HFF-Myc (cell line): Measurements from ENCODE around the gene TSG101.

Experiments used
- DNase-seq: peaks from one replicate; pipeline ENCODE4 v3.0.0-alpha.2; 2011; ENCODE audit warnings: low read depth; ENCODE audit errors: extremely low read depth
- H3K4me3 ChIP-seq: replicated peaks from 2 replicates; pipeline ENCODE4 v1.5.1; 2011; ENCODE audit warnings: low read depth, mild to moderate bottlenecking, control low read depth, low read length
- TF ChIP-seq, protein P1 (sequence below): IDR thresholded peaks from 2 replicates; pipeline ENCODE4 v1.5.1; 2012; ENCODE audit warnings: mild to moderate bottlenecking, low read depth, low read length, control low read depth; ENCODE audit errors: missing control alignments

Gene TSG101

DNA sequence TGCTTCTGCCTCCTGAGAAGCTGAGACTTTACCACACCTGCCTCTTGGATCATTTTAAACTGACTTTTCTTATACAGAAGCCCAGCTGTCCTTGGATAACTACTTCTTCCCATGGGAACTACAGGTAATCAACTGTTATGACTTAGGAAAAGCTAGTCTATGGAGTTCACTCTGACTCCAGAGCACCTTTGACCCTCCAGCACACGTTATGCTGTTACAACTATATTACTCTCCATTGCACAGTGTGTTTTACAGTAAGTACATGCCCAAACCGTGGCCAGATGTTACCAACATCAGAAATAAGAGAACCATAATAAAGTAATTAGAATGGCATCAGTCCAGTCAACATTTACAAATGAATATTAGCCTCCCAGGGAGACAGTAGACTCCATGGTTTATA is 21.3 kb upstream of the TSG101 start:
- DNase-seq: no peak
- TF ChIP-seq, protein P1, sequence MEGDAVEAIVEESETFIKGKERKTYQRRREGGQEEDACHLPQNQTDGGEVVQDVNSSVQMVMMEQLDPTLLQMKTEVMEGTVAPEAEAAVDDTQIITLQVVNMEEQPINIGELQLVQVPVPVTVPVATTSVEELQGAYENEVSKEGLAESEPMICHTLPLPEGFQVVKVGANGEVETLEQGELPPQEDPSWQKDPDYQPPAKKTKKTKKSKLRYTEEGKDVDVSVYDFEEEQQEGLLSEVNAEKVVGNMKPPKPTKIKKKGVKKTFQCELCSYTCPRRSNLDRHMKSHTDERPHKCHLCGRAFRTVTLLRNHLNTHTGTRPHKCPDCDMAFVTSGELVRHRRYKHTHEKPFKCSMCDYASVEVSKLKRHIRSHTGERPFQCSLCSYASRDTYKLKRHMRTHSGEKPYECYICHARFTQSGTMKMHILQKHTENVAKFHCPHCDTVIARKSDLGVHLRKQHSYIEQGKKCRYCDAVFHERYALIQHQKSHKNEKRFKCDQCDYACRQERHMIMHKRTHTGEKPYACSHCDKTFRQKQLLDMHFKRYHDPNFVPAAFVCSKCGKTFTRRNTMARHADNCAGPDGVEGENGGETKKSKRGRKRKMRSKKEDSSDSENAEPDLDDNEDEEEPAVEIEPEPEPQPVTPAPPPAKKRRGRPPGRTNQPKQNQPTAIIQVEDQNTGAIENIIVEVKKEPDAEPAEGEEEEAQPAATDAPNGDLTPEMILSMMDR: no peak
- no peak overlapping the region for H3K4me3 ChIP-seq

DNA sequence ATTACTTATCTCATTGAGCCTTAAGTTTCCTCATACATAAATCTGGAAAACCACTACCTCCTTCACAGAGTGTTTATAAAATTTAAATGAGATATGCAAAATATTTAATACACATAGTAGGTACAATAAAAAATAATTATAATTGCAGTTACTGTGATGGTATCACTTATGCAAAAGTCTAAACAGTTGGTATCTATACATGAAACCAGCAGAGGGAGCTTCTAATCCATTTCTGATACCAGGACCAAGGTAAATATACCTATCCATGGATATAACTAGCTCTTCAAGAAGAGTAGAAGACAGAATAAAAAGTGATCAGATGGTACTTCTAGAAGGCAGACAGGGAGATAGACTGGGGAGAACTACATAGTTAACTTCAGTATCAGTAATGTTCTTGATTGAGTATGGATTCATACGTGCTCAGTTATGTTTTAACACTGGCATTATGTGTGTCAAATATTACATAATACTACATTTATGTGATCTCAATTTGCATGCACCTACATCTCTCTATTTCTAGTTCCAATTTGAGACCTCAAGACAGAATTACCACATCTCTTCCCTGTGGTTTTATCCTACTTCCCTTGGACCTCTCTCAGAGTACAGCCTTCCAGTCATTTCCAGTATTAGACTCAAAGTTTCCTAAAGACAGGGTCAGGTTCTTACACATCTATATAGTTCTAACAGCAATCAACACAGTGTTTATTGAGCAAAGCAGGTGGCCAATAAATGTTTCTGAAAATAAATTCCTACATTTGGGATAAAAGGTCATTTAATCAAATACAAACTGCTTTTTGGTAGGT is 13.7 kb upstream of the TSG101 start:
- TF ChIP-seq, protein P1: no peak
- H3K4me3 ChIP-seq: no peak overlapping the region
- DNase-seq: no peak

DNA sequence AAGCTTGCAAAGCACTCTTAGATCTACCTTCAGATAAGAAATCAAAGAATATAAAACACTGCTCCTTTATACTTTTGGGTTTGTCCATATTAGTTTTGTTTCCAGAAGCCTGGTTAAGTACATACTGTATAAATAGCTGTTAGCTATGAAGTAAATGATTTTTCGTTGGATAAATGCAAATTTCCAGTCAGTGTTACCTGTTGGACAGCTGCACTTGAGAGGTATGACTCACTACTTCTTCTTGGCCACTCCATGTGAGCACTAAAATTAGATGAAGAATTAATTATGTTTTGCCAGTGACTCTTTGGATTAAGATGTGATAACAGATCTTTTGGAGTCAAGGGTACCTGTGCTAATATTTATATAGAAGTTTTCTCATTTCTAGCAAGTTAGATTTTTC is 9.5 kb upstream of the TSG101 start:
- no peak overlapping the region for H3K4me3 ChIP-seq
- TF ChIP-seq, protein P1: no peak
- no peak for DNase-seq

DNA sequence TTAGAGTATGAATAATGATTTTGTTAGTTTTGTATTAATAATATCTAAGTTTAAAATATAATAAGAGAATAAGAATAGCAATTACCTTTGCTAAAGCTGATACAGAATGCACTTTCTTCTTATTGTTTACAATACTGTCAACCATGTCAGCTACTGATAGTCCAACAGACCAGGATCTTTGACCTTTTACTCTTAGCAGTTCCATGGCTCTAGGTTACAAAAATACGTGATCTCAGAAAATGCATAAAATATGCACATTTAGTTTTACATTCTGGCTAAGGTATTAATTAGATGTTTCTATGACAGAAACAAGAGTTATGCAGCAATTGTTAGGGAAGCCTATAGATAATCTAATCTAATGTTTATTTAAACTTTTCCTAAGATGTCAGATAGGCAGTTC is 7.5 kb upstream of the TSG101 start:
- no peak for DNase-seq
- TF ChIP-seq, protein P1: no peak
- no peak overlapping the region for H3K4me3 ChIP-seq

DNA sequence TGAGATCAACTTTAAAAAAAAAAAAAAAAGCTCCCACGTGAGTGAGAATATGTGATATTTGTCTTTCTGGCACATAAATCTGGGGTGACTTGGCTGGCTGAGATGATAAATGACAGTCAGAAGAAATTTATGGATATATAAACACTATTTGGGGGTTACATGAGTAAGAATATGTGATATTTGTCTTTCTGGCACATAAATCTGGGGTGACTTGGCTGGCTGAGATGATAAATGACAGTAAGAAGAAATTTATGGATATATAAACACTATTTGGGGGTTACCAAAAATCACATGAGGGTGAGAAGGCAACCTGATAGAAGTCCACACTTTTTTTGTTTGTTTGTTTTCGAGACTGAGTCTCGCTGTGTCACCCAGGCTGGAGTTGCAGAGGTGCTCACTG is 6.6 kb upstream of the TSG101 start:
- TF ChIP-seq, protein P1: no peak
- DNase-seq: no peak
- H3K4me3 ChIP-seq: no peak overlapping the region

DNA sequence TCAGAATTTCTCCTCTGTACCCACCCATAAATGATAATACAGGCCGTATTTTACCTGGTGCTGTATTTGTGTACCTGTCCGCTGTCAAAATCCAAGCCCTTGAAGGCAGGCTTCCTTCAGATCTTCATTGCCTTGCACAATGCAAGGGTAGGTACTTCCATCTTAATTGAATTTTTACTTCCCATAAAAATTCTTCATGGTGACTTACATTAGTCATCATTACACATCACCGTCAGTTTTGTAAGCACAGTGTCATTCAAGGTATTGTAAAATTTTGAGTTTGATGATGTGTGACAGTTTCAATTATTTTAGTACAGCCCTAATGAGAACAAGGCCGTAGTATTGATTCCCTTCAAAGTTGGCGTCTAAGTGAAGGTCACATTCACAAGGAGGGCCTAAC is 770 bp upstream of the TSG101 start:
- DNase-seq: no peak
- TF ChIP-seq, protein P1: no peak
- peak overlapping the region; percentile 75 for H3K4me3 ChIP-seq

DNA sequence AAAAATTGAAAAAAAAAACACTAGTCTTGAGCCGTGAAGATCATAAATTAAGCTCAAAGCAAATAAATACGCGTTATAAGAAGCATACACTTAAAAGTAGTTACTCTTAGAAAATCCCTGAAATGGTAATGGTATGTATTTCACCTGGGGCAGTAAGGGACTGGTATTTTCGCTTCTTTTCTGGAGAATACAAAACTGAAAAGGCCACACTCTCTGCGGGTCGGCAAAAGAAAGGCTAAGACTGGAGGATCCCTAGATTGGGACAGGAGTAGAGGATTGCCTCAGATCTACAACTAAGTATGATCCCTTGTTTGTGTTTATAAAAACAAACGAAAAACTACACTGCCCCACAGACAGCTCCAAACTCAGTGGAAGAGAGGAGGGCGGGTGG is 617 bp downstream of the TSG101 start:
- TF ChIP-seq, protein P1: no peak
- H3K4me3 ChIP-seq: peak overlapping the region; percentile 75
- DNase-seq: no peak
